ENCODE data around the gene TBX1. TPM values are rescaled to one million over a fixed set of nuclear protein-coding genes. Genes with fewer than 3 reads are reported as not detected.

TBX1 gene
- total RNA-seq, 1 donor from 2014 or later, result 3.4 TPM

- Mint-ChIP-seq H3K27ac (no peak overlapping the region), H3K4me3 (peak overlapping the region; percentile 61), H3K27me3 (peaks cover 76% of the 10 kb centered on the region), H3K9me3 (no peaks in the 10 kb centered on the region), H3K4me1 (ENCODE audit: unreplicated experiment) (peaks cover 13% of the 10 kb centered on the region), H3K36me3 (peaks cover 4% of the 10 kb centered on the region)
- DNase-seq (ENCODE audit: extremely low spot score, unreplicated experiment), result no peak
- no peak for TF ChIP-seq CTCF (conservative IDR thresholded peaks at IDR 0.05)
These were observed 4.3 kb downstream of the TBX1 start for GRCh38 chr22:19764636-19765476.

GRCh38 chr22:19765477-19766239 lies 5.1 kb downstream of the TBX1 start:
- no peaks in the 10 kb centered on the region for H3K9me3 Mint-ChIP-seq
- TF ChIP-seq CTCF (conservative IDR thresholded peaks at IDR 0.05), result no peak
- peak overlapping the region; percentile 78 for H3K4me3 Mint-ChIP-seq
- H3K36me3 Mint-ChIP-seq, result peaks cover 4% of the 10 kb centered on the region
- peaks cover 78% of the 10 kb centered on the region for H3K27me3 Mint-ChIP-seq
- no peak overlapping the region for H3K27ac Mint-ChIP-seq
- peaks cover 8% of the 10 kb centered on the region for H3K4me1 Mint-ChIP-seq (ENCODE audit: unreplicated experiment)
- no peak for DNase-seq (ENCODE audit: extremely low spot score, unreplicated experiment)

- no peaks in the 10 kb centered on the region for H3K9me3 Mint-ChIP-seq
- DNase-seq (ENCODE audit: extremely low spot score, unreplicated experiment), result no peak
- peaks cover 83% of the 10 kb centered on the region for H3K27me3 Mint-ChIP-seq
- no peak overlapping the region for H3K4me3 Mint-ChIP-seq
- peaks cover 8% of the 10 kb centered on the region for H3K4me1 Mint-ChIP-seq (ENCODE audit: unreplicated experiment)
- H3K27ac Mint-ChIP-seq, result no peak overlapping the region
- no peak for TF ChIP-seq CTCF (conservative IDR thresholded peaks at IDR 0.05)
- H3K36me3 Mint-ChIP-seq, result peaks cover 4% of the 10 kb centered on the region
These were observed 5.6 kb downstream of the TBX1 start for GRCh38 chr22:19766240-19766510.

- peak; percentile 65 for TF ChIP-seq CTCF (conservative IDR thresholded peaks at IDR 0.05)
- Mint-ChIP-seq H3K9me3 (no peaks in the 10 kb centered on the region), H3K36me3 (peaks cover 4% of the 10 kb centered on the region), H3K4me3 (peak overlapping the region; percentile 31), H3K27me3 (peaks cover 85% of the 10 kb centered on the region), H3K27ac (no peak overlapping the region), H3K4me1 (ENCODE audit: unreplicated experiment) (peaks cover 4% of the 10 kb centered on the region)
- no peak for DNase-seq (ENCODE audit: extremely low spot score, unreplicated experiment)
These were observed 6.2 kb downstream of the TBX1 start for GRCh38 chr22:19766511-19767426.
